GM18502 (cell line): Measurements from ENCODE around the gene WDR7.

Experiments
- ATAC-seq: cut with Tn5 transposase; IDR thresholded peaks from one replicate; pipeline ENCODE4 v1.9.1; 2021; ENCODE audit warnings: mild to moderate bottlenecking; ENCODE audit not compliant: unreplicated experiment, poor library complexity

WDR7 gene

GRCh38 chr18:57023275-57023882 is 372.2 kb downstream of the WDR7 start:
- no peak for ATAC-seq

GRCh38 chr18:57025540-57025939 is 374.4 kb downstream of the WDR7 start:
- ATAC-seq = no peak

DNA sequence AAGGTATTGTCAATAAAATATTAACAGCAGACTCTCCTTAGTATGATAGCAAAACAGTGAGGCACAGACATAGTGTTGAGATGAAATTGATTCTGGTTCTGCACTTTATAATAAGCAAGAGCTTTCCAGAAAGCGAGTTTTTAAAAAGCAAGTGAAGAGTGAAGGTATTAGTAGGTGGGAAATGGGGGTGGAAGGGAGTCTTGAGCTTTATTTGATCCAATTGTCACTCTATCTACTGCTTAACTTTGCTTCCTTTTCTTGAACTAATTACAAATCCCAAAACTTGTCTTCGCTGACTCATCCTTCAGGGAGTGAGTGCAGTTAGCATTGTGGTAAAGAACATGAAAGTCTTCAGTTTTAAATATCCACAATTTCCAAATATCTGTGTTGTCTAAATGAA is 375.2 kb downstream of the WDR7 start:
- no peak for ATAC-seq

- ATAC-seq = no peak
These were observed 376.1 kb downstream of the WDR7 start for GRCh38 chr18:57027190-57027708.

DNA sequence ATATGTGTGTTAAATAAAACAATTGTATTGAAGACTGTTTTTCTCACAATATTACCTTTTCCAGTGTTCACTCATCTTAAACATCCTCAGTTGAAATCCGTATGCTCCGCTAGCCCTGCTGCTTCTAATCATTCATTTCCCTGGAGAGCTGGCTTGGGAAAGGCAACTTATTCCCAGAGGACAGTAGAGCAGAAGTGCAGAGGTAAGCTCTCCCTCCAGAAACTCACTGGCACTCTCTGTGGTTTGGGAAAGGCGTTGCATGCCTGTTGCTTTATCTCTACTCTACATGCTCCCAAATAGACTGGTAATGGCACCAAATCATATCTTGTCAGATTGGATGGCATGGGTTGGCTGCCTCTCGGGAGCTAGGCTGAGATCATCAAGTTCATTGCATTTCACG is 378.6 kb downstream of the WDR7 start:
- ATAC-seq = no peak

- ATAC-seq = no peak
These were observed 379.3 kb downstream of the WDR7 start for GRCh38 chr18:57030417-57030816.

GRCh38 chr18:57035590-57035989 is 384.4 kb downstream of the WDR7 start:
- ATAC-seq = no peak

GRCh38 chr18:57038395-57038794 is 387.2 kb downstream of the WDR7 start:
- ATAC-seq = no peak

DNA sequence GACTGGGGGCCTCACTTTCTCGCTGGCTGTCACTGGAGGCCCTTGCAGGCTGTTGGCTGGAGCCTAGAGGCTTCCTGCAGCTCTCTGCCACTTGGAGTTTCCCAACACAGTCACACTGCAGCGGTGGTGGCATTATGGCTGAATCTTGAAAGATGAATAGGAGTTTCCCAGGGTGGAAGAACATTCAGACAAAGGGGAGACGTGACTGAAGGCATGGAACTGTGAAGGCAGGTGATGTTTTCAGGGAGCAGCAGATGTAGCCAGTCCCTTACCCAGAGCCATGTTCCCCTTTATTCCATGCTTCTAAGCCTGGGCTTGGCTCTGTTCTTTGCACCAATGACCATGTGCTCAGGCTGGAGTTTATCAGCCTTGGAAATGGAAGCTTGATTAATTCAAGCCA is 389.0 kb downstream of the WDR7 start:
- ATAC-seq = no peak

DNA sequence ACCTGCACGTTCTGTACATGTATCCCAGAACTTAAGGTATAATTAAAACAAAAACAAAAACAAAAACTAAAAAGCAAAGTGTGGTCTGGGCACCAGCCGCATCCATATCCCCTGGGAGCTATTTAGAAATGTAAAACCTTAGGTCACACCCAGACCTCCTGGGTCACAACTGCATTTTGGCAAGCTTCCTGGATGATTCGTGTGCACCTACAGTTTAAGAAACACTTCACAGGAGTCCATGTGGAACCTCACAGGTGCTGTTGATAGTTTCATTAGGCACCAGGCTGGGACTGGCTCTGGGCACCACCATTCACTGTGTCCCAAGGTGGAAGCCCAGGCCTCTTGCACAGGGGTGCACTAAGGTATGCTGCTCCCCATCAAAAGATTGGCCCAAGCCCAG is 392.1 kb downstream of the WDR7 start:
- ATAC-seq = no peak

DNA sequence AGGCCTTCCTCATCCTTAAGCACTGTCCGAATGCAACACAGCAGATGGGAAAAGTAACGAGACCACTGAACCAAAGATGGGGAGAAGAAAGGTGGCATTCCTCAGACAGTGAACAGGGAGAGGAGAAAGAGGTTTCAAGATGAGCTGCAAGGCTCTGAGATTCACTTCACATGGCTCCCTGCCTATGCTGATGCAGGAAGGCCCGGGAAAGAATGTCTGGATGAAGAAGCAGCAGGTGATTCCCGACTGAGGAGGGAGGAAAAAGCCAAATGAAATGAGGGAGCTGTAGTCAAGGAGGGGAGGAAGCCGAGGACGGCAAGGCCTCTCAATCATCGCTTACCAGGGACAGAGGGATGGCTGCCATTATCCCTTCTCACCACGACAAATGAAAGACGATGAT is 397.2 kb downstream of the WDR7 start:
- ATAC-seq = no peak

- ATAC-seq = no peak
These were observed 397.7 kb downstream of the WDR7 start for GRCh38 chr18:57048859-57049258.

- no peak for ATAC-seq
These were observed 399.3 kb downstream of the WDR7 start for GRCh38 chr18:57050310-57050949.

DNA sequence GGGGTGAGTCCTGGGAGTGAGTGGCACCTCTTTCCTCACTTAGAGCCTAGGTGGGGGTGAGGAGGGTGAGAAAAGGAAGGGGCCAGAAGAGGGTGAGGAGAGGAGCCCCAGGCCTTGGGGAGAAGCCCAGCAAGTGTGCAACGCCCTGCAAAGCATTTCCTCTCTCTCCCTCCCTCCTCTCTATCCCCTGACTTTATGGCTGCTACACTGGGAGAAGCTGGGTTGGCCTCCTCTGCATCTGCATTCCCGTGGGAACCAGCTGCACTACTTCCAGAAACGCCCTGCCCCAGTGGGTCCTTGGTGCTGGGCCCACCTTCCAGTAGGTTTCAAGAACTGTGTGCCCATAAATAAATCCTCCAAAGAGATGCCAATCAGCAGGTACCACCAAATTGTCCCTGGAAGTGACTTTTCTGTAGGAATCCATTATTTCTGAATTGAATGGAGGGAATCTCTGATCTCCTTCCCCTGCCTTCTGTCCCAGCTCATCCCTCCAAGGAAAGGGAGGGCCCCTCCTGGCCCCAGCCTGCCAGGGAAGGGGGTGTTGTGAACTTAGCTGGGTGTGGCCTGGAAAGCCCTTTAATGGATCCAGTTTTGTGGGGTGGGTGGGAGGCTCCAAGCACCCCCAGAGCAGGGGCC is 400.0 kb downstream of the WDR7 start:
- no peak for ATAC-seq

DNA sequence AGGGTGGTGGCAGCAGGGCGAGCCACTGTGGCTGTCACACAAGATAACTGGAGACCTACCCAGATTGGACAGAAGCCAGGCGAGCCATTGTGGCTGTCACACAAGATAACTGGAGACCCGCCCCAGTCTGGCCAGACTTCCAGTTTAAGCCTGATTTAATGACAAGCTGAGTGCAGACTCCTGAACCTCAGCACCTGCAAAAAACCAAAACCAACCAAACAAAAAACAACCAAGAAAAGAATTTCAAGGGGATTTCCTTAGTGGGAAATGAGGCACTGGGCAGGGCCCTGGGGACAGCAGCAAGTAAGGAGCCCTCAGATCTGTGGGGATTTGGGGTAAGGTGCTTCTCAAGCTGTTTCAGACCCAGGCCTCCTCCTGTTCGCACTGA is 400.5 kb downstream of the WDR7 start:
- peak; percentile 68 for ATAC-seq

DNA sequence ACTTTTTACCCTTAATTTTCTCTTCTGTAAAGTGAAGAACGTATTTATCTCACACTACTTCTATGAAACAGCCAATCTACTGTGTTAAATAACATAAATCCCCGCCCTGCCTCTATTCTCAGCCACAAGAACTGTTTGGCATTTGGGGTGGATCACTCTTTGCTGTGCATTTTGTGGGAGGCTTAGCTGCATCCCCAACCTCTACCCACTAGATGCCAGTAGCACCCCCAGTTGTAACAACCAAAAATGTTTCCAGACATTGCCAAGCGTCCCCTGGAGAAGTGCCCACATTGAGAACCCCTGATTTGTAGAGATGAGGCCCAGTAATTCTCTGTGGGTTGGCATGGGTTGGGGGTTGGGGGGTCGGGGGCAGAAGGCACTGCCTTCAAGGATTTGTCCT is 401.0 kb downstream of the WDR7 start:
- ATAC-seq = peak; percentile 61

GRCh38 chr18:57052759-57053158 is 401.6 kb downstream of the WDR7 start:
- no peak for ATAC-seq

DNA sequence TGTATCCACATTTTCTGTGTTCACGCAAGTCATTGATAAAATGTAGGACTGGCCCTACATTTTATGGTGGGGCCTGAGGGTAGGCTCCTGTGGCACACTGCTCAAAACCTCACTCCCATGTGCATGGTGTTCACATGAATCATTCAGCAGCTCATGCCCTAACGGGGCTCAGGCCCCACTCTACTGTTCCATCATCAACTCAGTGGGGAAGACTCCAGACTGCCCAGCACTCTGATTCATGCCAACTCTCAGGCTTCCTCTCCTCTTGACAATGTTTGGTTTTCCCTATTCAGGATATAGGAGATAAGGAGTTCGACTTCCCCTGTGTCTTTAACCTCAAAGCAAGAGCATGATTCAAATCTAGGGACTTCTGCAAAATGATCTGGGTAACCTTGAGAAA is 403.7 kb downstream of the WDR7 start:
- no peak for ATAC-seq

GRCh38 chr18:57057890-57058289 is 406.7 kb downstream of the WDR7 start:
- peak; percentile 90 for ATAC-seq

- ATAC-seq = no peak
These were observed 407.6 kb downstream of the WDR7 start for GRCh38 chr18:57058734-57059133.

- ATAC-seq = no peak
These were observed 408.2 kb downstream of the WDR7 start for GRCh38 chr18:57059366-57059765.

GRCh38 chr18:57060814-57061213 is 409.7 kb downstream of the WDR7 start:
- ATAC-seq = no peak
